CD4-positive, alpha-beta T cell (primary cell): Measurements from ENCODE around the gene MEGF11. TPM values are rescaled to one million over a fixed set of nuclear protein-coding genes. Genes with fewer than 3 reads are reported as not detected.

ENCODE experiments used
- ATAC-seq: fragments of 200-7000 bp; cut with Tn5 transposase; one replicate; pipeline ENCODE4 v1.10.0; 2022; ENCODE audit warnings: mild to moderate bottlenecking; ENCODE audit not compliant: poor library complexity
- CTCF ChIA-PET: fragments of 350-600 bp; sonication (Branson Sonifier 250); formaldehyde crosslinking; loops from one replicate; lab custom pipeline; 2021; ENCODE audit warnings: antibody characterized with exemption, inconsistent platforms; lab: Charles Lee
- POLR2A ChIA-PET: fragments of 350-600 bp; sonication (Branson Sonifier 250); formaldehyde crosslinking; loops from one replicate; lab custom pipeline; 2021; ENCODE audit warnings: antibody characterized with exemption, inconsistent platforms; lab: Charles Lee
- DNase-seq, 14 experiments: peaks; one replicate each; pipeline ENCODE4 v3.0.0-alpha.2; 2013 to 2020; ENCODE audit warnings: mixed read lengths in 2 of 14
- H3K27ac ChIP-seq, 2 donors: one replicate each; pipeline versions ENCODE4 v1.5.1 to v1.7.0; 2013; ENCODE audit warnings: low read length in 2 of 2, low read depth in 1 of 2, mild to moderate bottlenecking in 1 of 2
- H3K27me3 ChIP-seq, 2 experiments: 1 replicate in 1 of 2; 2 replicates in 1 of 2; pipeline versions ENCODE4 v1.6.1 to v1.7.0; 2013; ENCODE audit warnings: low read length in 2 of 2, control low read depth in 1 of 2, mild to moderate bottlenecking in 1 of 2, moderate library complexity in 1 of 2; ENCODE audit not compliant: insufficient read depth in 2 of 2, control insufficient read depth in 1 of 2
- H3K36me3 ChIP-seq: one replicate; pipeline ENCODE4 v1.6.1; 2013; ENCODE audit warnings: low read length, control low read depth; ENCODE audit not compliant: insufficient read depth
- H3K4me1 ChIP-seq: one replicate; pipeline ENCODE4 v1.6.1; 2013; ENCODE audit warnings: low read length, control low read depth; ENCODE audit not compliant: insufficient read depth
- H3K4me3 ChIP-seq: one replicate; pipeline ENCODE4 v1.5.1; 2013; ENCODE audit warnings: mild to moderate bottlenecking, low read length, moderate library complexity
- H3K9me3 ChIP-seq, 2 experiments: 1 replicate in 1 of 2; 2 replicates in 1 of 2; pipeline versions ENCODE4 v1.6.1 to v1.7.0; 2013; ENCODE audit warnings: low read length in 2 of 2, mild to moderate bottlenecking in 2 of 2, control low read depth in 1 of 2, moderate library complexity in 1 of 2; ENCODE audit not compliant: control insufficient read depth in 1 of 2, insufficient read depth in 1 of 2
- H3K27ac Mint-ChIP-seq: one replicate; pipeline ENCODE4 v1.8.0; 2020; ENCODE audit warnings: mixed read lengths
- H3K27me3 Mint-ChIP-seq: one replicate; pipeline ENCODE4 v1.8.0; 2021; ENCODE audit warnings: mixed read lengths
- H3K36me3 Mint-ChIP-seq: one replicate; pipeline ENCODE4 v1.8.0; 2021; ENCODE audit warnings: low read depth, mixed read lengths
- H3K4me1 Mint-ChIP-seq: one replicate; pipeline ENCODE4 v1.8.0; 2021; ENCODE audit warnings: low read depth, mixed read lengths
- H3K4me3 Mint-ChIP-seq: one replicate; pipeline ENCODE4 v1.8.0; 2020; ENCODE audit warnings: mild to moderate bottlenecking, mixed read lengths
- H3K9me3 Mint-ChIP-seq: one replicate; pipeline ENCODE4 v1.8.0; 2020; ENCODE audit warnings: mixed read lengths
- CTCF ChIP-seq: fragments of 200-600 bp; IDR thresholded peaks from one replicate; pipeline ENCODE4 v1.8.0; 2022; ENCODE audit warnings: antibody characterized with exemption, mild to moderate bottlenecking
- intact Hi-C, 2 experiments: fragments of 100-400 bp; cut with DNase I in 1 of 2; cut with micrococcal nuclease in 1 of 2; formaldehyde crosslinking; loops; one replicate each; pipeline versions ENCODE4 v1.15.1 to v1.9.0; 2023 to 2025; cut with DNase I, micrococcal nuclease
- total RNA-seq, 174 experiments: library from RNA in 2 of 174; stranded (reverse) in 2 of 174; gene quantifications; one replicate each; pipeline ENCODE4 v1.2.3 and lab custom pipeline; 2021 to 2026

The MEGF11 gene
- total RNA-seq, 2 experiments from 2014 or later, result not detected

GRCh38 chr15:66001042-66001441 lies 252.5 kb downstream of the MEGF11 start:
- Mint-ChIP-seq H3K4me1 (no peaks in the 10 kb centered on the region), H3K27ac (no peak overlapping the region), H3K27me3 (peaks cover 46% of the 10 kb centered on the region), H3K4me3 (no peak overlapping the region), H3K36me3 (no peaks in the 10 kb centered on the region), H3K9me3 (no peaks in the 10 kb centered on the region)
- no peaks in the 10 kb centered on the region for H3K9me3 ChIP-seq
- H3K4me1 ChIP-seq, result no peaks in the 10 kb centered on the region
- DNase-seq, result no peak
- intact Hi-C loops, result no loop called here
- ATAC-seq, result no peak
- ChIA-PET CTCF (no interaction called here), POLR2A (no interaction called here)
- H3K36me3 ChIP-seq, result no peaks in the 10 kb centered on the region
- no peak for TF ChIP-seq CTCF
- no peak overlapping the region for H3K4me3 ChIP-seq
- peaks cover 0 to 4% of the 10 kb centered on the region in 2 experiments for H3K27me3 ChIP-seq
- no peak overlapping the region for H3K27ac ChIP-seq

- ATAC-seq (no peak), DNase-seq (no peak)
- no peaks in the 10 kb centered on the region for H3K9me3 ChIP-seq
- ChIA-PET POLR2A (no interaction called here), CTCF (no interaction called here)
- Mint-ChIP-seq H3K4me1 (no peaks in the 10 kb centered on the region), H3K36me3 (no peaks in the 10 kb centered on the region), H3K27ac (no peak overlapping the region), H3K9me3 (no peaks in the 10 kb centered on the region), H3K4me3 (no peak overlapping the region), H3K27me3 (peaks cover 49% of the 10 kb centered on the region)
- H3K36me3 ChIP-seq, result no peaks in the 10 kb centered on the region
- H3K4me3 ChIP-seq, result no peak overlapping the region
- intact Hi-C loops, result no loop called here
- no peak overlapping the region for H3K27ac ChIP-seq
- no peaks in the 10 kb centered on the region for H3K4me1 ChIP-seq
- H3K27me3 ChIP-seq, result peaks cover 0 to 9% of the 10 kb centered on the region in 2 experiments
- TF ChIP-seq CTCF, result no peak
Observed at GRCh38 chr15:65998486-65998885, 255.1 kb downstream of the MEGF11 start.

- H3K27ac Mint-ChIP-seq, result no peak overlapping the region
- ATAC-seq (no peak), DNase-seq (no peak)
- peaks cover 46% of the 10 kb centered on the region for H3K27me3 Mint-ChIP-seq
- ChIA-PET POLR2A (no interaction called here), CTCF (no interaction called here)
- Histone ChIP-seq H3K4me3 (no peak overlapping the region), H3K27me3 (peaks cover 0 to 9% of the 10 kb centered on the region in 2 experiments), H3K4me1 (no peaks in the 10 kb centered on the region), H3K9me3 (no peaks in the 10 kb centered on the region), H3K36me3 (no peaks in the 10 kb centered on the region), H3K27ac (no peak overlapping the region)
- no peak for TF ChIP-seq CTCF
- H3K9me3 Mint-ChIP-seq, result no peaks in the 10 kb centered on the region
- H3K4me1 Mint-ChIP-seq, result no peaks in the 10 kb centered on the region
- H3K4me3 Mint-ChIP-seq, result no peak overlapping the region
- intact Hi-C loops, result no loop called here
- H3K36me3 Mint-ChIP-seq, result no peaks in the 10 kb centered on the region
Observed at GRCh38 chr15:65996901-65997300, 256.6 kb downstream of the MEGF11 start.
